Body of pancreas (tissue), 4 donors: ENCODE data around the gene NCS1. TPM values are rescaled to one million over a fixed set of nuclear protein-coding genes. Genes with fewer than 3 reads are reported as not detected.
A peak's percentile ranks its signal among the peaks of the same experiment; 100 is the strongest.

Experiments used
- ATAC-seq: fragments of 150-250 bp; one replicate; pipeline ENCODE4 v1.9.1; 2016
- DNase-seq, 4 donors: peaks; one replicate each; pipeline ENCODE4 v3.0.0-alpha.2; 2019
- H3K27ac ChIP-seq, 4 donors: fragments of 200-600 bp; sonication (generic); 1 replicate in 3 of 4; 2 replicates in 1 of 4; pipeline versions ENCODE4 v1.5.1 to v1.6.1; 2016 to 2019; ENCODE audit warnings: mild to moderate bottlenecking in 1 of 4, mixed read lengths in 1 of 4, moderate library complexity in 1 of 4
- H3K27me3 ChIP-seq, 2 donors: fragments of 200-600 bp; sonication (generic); one replicate each; pipeline ENCODE4 v1.6.0; 2016; ENCODE audit warnings: mild to moderate bottlenecking in 1 of 2
- H3K36me3 ChIP-seq, 2 donors: fragments of 200-600 bp; sonication (generic); replicated peaks in 1 of 2; 2 replicates each; pipeline ENCODE4 v1.5.1; 2016; ENCODE audit warnings: low read depth in 2 of 2; ENCODE audit not compliant: insufficient read depth in 1 of 2
- H3K4me1 ChIP-seq: fragments of 200-600 bp; sonication (generic); one replicate; pipeline ENCODE4 v1.6.0; 2016
- H3K4me3 ChIP-seq, 2 donors: fragments of 200-600 bp; sonication (generic); 1 replicate in 1 of 2; 2 replicates in 1 of 2; pipeline ENCODE4 v1.5.1; 2016 to 2019
- H3K9me3 ChIP-seq, 3 donors: fragments of 200-600 bp; sonication (generic); 1 replicate in 2 of 3; 2 replicates in 1 of 3; pipeline ENCODE4 v1.5.1; 2016
- POLR2A ChIP-seq, 3 donors: fragments of 450-650 bp; IDR thresholded peaks; one replicate each; pipeline ENCODE4 v1.6.1; 2016; ENCODE audit warnings: antibody characterized with exemption in 3 of 3, mild to moderate bottlenecking in 2 of 3
- WGBS, 2 donors: methylation state at CpG; one replicate each; pipeline ENCODE4 v1.1.5; 2017; 5-methylcytosine and 5-hydroxymethylcytosine counted together
- intact Hi-C: fragments of 100-400 bp; cut with DNase I; formaldehyde crosslinking; loops from one replicate; pipeline ENCODE4 v1.15.1; 2023
- total RNA-seq, 2 donors: library from RNA; depleted of rRNA; stranded (reverse); fragments of >200 nt; gene quantifications; one replicate each; pipeline ENCODE4 v1.1.0, GENCODE V29; 2016
- TF ChIP-seq, protein P1 (sequence below), 7 experiments: fragments of 450-650 bp in 4 of 7; fragments of 200-600 bp in 3 of 7; sonication (generic) in 3 of 7; IDR thresholded peaks; one replicate each; pipeline ENCODE4 v1.5.1; 2016 to 2019; ENCODE audit warnings: antibody characterized with exemption in 7 of 7

Gene NCS1
- total RNA-seq, 2 donors from 2014 or later, result 3.9 to 4.3 TPM

- Histone ChIP-seq H3K27ac (no peak overlapping the region), H3K36me3 (no peaks in the 10 kb centered on the region), H3K9me3 (no peaks in the 10 kb centered on the region), H3K4me1 (no peaks in the 10 kb centered on the region), H3K4me3 (no peak overlapping the region), H3K27me3 (no peaks in the 10 kb centered on the region)
- intact Hi-C loops, result no loop called here
- TF ChIP-seq, protein P1, sequence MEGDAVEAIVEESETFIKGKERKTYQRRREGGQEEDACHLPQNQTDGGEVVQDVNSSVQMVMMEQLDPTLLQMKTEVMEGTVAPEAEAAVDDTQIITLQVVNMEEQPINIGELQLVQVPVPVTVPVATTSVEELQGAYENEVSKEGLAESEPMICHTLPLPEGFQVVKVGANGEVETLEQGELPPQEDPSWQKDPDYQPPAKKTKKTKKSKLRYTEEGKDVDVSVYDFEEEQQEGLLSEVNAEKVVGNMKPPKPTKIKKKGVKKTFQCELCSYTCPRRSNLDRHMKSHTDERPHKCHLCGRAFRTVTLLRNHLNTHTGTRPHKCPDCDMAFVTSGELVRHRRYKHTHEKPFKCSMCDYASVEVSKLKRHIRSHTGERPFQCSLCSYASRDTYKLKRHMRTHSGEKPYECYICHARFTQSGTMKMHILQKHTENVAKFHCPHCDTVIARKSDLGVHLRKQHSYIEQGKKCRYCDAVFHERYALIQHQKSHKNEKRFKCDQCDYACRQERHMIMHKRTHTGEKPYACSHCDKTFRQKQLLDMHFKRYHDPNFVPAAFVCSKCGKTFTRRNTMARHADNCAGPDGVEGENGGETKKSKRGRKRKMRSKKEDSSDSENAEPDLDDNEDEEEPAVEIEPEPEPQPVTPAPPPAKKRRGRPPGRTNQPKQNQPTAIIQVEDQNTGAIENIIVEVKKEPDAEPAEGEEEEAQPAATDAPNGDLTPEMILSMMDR (IDR thresholded peaks at IDR 0.05), result no peak
- no peak for TF ChIP-seq POLR2A (IDR thresholded peaks at IDR 0.05)
- DNase-seq (peak in 1 of 4 donors; percentile 32), ATAC-seq (no peak)
- WGBS, 2 donors, result 58 to 64% methylated on average over 4 of the region's 4 CpGs
These were observed 111.5 kb downstream of the NCS1 start for GRCh38 chr9:130283539-130284248.

- Histone ChIP-seq H3K27me3 (peaks cover 0 to 4% of the 10 kb centered on the region in 2 donors), H3K27ac (no peak overlapping the region), H3K4me3 (no peak overlapping the region), H3K36me3 (no peaks in the 10 kb centered on the region), H3K9me3 (no peaks in the 10 kb centered on the region), H3K4me1 (no peaks in the 10 kb centered on the region)
- WGBS, 2 donors, result 64 to 80% methylated on average over 9 to 10 of the region's 10 CpGs
- intact Hi-C loops, result no loop called here
- TF ChIP-seq POLR2A (IDR thresholded peaks at IDR 0.05), result no peak
- TF ChIP-seq, protein P1 (IDR thresholded peaks at IDR 0.05), result no peak
- DNase-seq (no peak), ATAC-seq (no peak)
These were observed 112.0 kb downstream of the NCS1 start for GRCh38 chr9:130284249-130284625.

DNA sequence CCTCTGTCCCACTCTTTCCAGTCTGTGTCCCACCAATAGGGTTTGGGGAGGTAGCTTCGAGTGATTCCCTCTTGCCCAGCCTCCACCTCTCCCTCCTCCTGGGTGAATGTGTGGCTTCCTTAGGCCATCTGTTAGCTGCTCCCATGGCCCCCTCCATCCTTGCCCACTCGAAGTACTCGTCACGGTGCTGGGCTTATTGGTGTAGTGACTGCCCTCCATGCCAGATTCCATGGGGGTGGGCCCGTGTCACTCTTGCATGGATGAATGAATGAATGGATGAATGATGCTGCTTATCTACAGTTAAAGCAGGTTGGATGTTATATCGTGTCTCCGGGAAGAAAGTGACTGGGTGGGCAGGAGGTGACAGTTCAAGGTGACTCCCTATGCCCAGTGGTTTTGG lies 112.5 kb downstream of the NCS1 start:
- H3K9me3 ChIP-seq, result no peaks in the 10 kb centered on the region

GRCh38 chr9:130285271-130285670 lies 113.1 kb downstream of the NCS1 start:
- no peaks in the 10 kb centered on the region for H3K9me3 ChIP-seq
- 54 to 63% methylated on average over 9 of the region's 9 CpGs for WGBS, 2 donors
- intact Hi-C loops, result no loop called here
- no peak for DNase-seq
- H3K4me1 ChIP-seq, result no peaks in the 10 kb centered on the region
- no peak overlapping the region for H3K27ac ChIP-seq
- no peak for ATAC-seq
- H3K27me3 ChIP-seq, result peaks cover 0 to 4% of the 10 kb centered on the region in 2 donors
- TF ChIP-seq POLR2A (IDR thresholded peaks at IDR 0.05), result no peak
- TF ChIP-seq, protein P1 (IDR thresholded peaks at IDR 0.05), result no peak
- H3K4me3 ChIP-seq, result no peak overlapping the region
- no peaks in the 10 kb centered on the region for H3K36me3 ChIP-seq

More for the DNA sequence above, 112.5 kb downstream of the NCS1 start:
- Histone ChIP-seq H3K4me3 (no peak overlapping the region), H3K36me3 (no peaks in the 10 kb centered on the region), H3K27me3 (peaks cover 0 to 4% of the 10 kb centered on the region in 2 donors), H3K27ac (no peak overlapping the region), H3K4me1 (no peaks in the 10 kb centered on the region)
- ATAC-seq (no peak), DNase-seq (no peak)
- no peak for TF ChIP-seq POLR2A (IDR thresholded peaks at IDR 0.05)
- TF ChIP-seq, protein P1 (IDR thresholded peaks at IDR 0.05), result no peak
- intact Hi-C loops, result no loop called here
- WGBS, 2 donors, result 73 to 83% methylated on average over 4 to 7 of the region's 7 CpGs
